Measurements from ENCODE around the gene OSGEPL1.
"Not testable (repeated sequence)": the region's sequence is repeated elsewhere in the genome, so short reads cannot be mapped to it uniquely, and the experiment has no call there.

Gene OSGEPL1

GRCh38 chr2:189762229-189762550 lies 402 bp downstream of the OSGEPL1 start:
- TF ChIP-seq MYC (IDR thresholded peaks at IDR 0.05; ENCODE audit: low read depth, low read length), result no peak
- no peak for DNase-seq (ENCODE audit: low read depth)

GRCh38 chr2:189760154-189760553 lies 2.4 kb downstream of the OSGEPL1 start:
- DNase-seq (ENCODE audit: low read depth); H3K4me3 ChIP-seq (ENCODE audit: low read depth, low read length): not testable (repeated sequence)

More at GRCh38 chr2:189762229-189762550, 402 bp downstream of the OSGEPL1 start:
- H3K4me3 ChIP-seq (ENCODE audit: low read depth, low read length), result peak overlapping the region; percentile 97

GRCh38 chr2:189756311-189756952 lies 6.2 kb downstream of the OSGEPL1 start:
- no peak overlapping the region for H3K4me3 ChIP-seq (ENCODE audit: low read depth, low read length)
- TF ChIP-seq POLR2A (IDR thresholded peaks at IDR 0.05; ENCODE audit: extremely low read depth, insufficient read length) (no peak), CTCF (IDR thresholded peaks at IDR 0.05; ENCODE audit: low read depth, low read length) (no peak), MAX (IDR thresholded peaks at IDR 0.05; ENCODE audit: low read depth, low read length) (no peak), MYC (IDR thresholded peaks at IDR 0.05; ENCODE audit: low read depth, low read length) (no peak)
- no peak for DNase-seq (ENCODE audit: low read depth)

GRCh38 chr2:189751080-189751658 lies 11.4 kb downstream of the OSGEPL1 start:
- TF ChIP-seq MAX (IDR thresholded peaks at IDR 0.05; ENCODE audit: low read depth, low read length) (no peak), CTCF (IDR thresholded peaks at IDR 0.05; ENCODE audit: low read depth, low read length) (peak; percentile 82)
- no peak overlapping the region for H3K4me3 ChIP-seq (ENCODE audit: low read depth, low read length)
- DNase-seq (ENCODE audit: low read depth), result peak; percentile 57

GRCh38 chr2:189729430-189729829 lies 33.2 kb downstream of the OSGEPL1 start:
- H3K4me3 ChIP-seq (ENCODE audit: low read depth, low read length), result no peak overlapping the region
- TF ChIP-seq POLR2A (IDR thresholded peaks at IDR 0.05; ENCODE audit: extremely low read depth, insufficient read length), result no peak
- TF ChIP-seq MYC (IDR thresholded peaks at IDR 0.05; ENCODE audit: low read depth, low read length), result no peak
- TF ChIP-seq CTCF (IDR thresholded peaks at IDR 0.05; ENCODE audit: low read depth, low read length), result no peak
- TF ChIP-seq MAX (IDR thresholded peaks at IDR 0.05; ENCODE audit: low read depth, low read length), result no peak
- no peak for DNase-seq (ENCODE audit: low read depth)

GRCh38 chr2:189726849-189727248 lies 35.7 kb downstream of the OSGEPL1 start:
- H3K4me3 ChIP-seq (ENCODE audit: low read depth, low read length), result no peak overlapping the region
- TF ChIP-seq MYC (IDR thresholded peaks at IDR 0.05; ENCODE audit: low read depth, low read length), result no peak
- no peak for DNase-seq (ENCODE audit: low read depth)

- H3K4me3 ChIP-seq (ENCODE audit: low read depth, low read length), result no peak overlapping the region
- no peak for DNase-seq (ENCODE audit: low read depth)
- TF ChIP-seq MAX (IDR thresholded peaks at IDR 0.05; ENCODE audit: low read depth, low read length) (no peak), CTCF (IDR thresholded peaks at IDR 0.05; ENCODE audit: low read depth, low read length) (no peak), MYC (IDR thresholded peaks at IDR 0.05; ENCODE audit: low read depth, low read length) (no peak)
Observed at GRCh38 chr2:189726271-189726670, 36.3 kb downstream of the OSGEPL1 start.

Data from NB4 (cell line).